D341Med (cell line): ENCODE data around the gene WTAP.
"Not testable (repeated sequence)": the region's sequence is repeated elsewhere in the genome, so short reads cannot be mapped to it uniquely, and the experiment has no call there.

Experiments used
- DNase-seq: peaks from one replicate; pipeline ENCODE4 v3.0.0; 2012; ENCODE audit warnings: low spot score

The WTAP gene

DNA sequence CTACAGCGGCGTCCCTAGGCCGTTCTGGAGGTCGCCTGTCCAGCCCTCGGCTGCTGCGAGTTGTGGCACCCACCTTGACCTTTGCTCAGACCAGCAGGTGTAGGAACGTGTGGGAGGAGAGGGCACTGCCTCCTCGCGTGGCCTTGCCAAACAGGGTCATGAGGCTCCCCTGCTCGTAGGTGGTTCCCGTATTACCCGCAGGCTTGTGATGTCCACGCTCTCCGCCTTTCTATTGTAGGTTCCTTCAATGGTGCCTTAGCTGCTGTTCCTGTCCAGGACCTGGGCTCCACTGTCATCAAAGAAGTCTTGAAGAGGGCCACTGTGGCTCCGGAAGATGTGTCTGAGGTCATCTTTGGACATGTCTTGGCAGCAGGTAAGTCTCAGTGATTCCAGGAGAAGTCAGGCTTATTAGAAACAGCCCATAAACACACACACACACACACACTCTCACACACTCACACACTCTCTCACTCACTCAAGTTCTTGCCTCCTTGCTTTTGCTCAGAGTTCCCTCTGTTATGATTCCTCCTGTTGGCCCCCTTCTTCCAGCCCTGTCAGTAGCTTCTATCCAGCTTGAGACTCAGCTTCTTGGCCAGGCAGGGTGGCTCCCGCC, 35.5 kb downstream of the WTAP start:
- no peak for DNase-seq

DNA sequence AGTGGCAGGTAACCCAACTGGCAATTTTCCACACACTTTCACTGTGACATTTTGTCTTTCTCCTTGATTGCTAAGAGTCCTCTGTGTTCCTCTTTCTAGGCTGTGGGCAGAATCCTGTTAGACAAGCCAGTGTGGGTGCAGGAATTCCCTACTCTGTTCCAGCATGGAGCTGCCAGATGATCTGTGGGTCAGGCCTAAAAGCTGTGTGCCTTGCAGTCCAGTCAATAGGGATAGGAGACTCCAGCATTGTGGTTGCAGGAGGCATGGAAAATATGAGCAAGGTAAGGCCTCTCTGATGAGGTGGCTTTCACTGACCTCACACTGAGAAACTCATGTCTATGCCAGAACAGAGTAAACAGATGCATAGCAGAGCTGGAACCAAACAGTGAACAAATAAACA, 39.6 kb downstream of the WTAP start:
- DNase-seq, result no peak

DNA sequence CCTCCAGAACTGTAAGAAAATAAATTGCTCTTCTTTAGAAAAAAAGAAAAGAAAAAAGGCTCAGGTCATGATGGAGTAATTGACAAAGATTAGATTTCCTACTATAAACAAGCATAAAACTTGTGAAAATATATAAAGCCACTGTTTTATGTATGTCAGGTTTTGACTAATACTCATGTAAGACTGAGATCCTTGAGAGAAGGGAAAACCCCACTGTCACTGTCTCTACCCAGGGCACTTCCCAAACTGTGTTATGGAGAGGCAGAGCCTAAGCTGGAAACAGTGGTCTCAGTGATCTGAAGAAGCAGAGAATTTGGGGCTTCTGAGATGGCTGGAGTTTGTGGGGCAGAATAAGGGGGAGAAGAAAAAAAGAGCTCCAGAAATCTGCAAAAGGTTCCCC, 42.2 kb downstream of the WTAP start:
- DNase-seq, result no peak

DNA sequence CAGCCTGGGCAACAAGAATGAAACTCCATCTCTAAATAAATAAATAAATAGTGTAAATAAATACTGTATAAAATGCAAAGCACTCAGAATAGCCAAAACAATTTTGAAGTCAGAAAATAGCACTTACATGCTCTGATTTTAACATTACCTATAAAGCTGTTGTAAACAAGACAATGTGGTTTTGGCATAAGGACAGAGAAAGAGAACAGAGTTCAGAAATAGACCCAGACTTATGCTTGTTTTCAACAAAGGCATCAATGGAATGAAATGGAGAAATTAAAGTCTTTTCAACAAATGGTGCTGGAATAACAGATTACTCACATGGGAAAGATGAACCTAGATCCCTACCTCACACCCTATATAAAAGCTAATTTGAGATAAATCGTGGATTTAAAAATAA, 44.9 kb downstream of the WTAP start:
- no peak for DNase-seq

DNA sequence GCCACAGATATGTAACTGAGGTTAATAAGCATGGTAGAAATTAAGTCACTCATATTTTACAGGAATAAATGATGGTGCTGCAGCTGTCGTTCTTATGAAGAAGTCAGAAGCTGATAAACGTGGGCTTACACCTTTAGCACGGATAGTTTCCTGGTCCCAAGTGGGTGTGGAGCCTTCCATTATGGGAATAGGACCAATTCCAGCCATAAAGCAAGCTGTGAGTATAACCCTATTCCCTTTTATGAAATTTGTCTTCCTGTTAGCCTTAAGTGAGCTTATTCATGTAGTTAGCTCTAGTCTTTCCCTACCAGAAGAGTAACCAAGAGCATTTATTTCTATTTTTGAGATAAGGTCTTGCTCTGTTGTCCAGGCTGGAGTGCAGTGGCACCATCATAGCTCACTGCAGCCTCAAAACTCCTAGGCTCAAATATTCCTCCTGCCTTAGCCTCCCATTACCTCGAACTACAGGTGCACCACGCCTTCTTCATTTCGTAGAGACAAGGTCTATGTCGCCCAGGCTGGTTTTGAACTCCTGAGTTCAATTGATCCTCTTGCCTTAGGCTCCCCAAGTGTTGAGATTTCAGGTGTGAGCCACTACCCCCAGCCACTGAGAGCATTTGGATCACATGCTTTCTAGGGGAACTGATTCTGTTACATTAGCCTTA, 50.1 kb downstream of the WTAP start:
- DNase-seq, result no peak

DNA sequence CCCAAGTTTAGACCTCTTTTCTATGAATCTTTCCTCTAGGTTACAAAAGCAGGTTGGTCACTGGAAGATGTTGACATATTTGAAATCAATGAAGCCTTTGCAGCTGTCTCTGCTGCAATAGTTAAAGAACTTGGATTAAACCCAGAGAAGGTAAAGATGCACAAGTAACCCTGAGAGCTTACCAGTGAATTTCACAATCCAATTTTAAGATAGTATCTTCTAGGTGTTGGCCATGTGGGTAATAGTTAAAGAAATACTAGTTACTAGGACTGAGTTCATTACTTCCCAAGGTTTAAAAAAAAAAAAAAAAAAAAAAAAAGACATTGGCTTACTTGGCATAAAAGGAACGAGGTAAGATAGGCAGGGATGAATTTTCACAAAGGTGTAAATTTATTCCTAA, 50.8 kb downstream of the WTAP start:
- DNase-seq, result no peak

DNA sequence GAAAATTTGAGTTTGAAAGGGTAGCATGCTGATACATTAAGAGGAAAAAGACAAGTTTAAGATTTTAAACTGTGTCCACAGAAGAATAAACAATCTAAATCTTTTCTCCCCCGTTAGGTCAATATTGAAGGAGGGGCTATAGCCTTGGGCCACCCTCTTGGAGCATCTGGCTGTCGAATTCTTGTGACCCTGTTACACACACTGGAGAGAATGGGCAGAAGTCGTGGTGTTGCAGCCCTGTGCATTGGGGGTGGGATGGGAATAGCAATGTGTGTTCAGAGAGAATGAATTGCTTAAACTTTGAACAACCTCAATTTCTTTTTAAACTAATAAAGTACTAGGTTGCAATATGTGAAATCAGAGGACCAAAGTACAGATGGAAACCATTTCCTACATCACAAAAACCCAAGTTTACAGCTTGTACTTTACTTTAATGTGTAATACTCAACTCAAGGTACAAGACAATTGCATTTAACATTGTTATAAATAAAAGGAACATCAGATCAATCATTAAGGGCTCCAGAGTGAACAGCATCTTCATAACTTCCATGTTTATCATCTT, 51.3 kb downstream of the WTAP start:
- no peak for DNase-seq

DNA sequence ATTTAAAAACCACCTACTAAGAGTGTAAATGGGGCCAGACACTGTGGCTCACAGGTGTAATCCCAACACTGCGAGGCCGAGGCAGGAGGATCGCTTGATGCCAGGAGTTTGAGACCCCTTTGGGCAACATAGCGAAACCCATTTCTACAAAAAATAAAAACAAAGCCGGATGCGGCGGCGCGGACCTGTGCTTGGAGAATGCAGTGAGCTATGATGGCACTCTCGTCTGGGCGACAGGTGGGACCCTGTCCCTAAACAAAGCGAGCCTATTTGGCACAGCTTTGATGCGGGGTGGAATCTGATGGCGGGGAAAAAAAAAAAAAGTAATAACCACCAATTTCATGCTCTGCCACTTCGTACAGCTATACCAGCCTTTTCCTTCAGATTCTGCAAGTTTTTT, 61.0 kb downstream of the WTAP start:
- no peak for DNase-seq

DNA sequence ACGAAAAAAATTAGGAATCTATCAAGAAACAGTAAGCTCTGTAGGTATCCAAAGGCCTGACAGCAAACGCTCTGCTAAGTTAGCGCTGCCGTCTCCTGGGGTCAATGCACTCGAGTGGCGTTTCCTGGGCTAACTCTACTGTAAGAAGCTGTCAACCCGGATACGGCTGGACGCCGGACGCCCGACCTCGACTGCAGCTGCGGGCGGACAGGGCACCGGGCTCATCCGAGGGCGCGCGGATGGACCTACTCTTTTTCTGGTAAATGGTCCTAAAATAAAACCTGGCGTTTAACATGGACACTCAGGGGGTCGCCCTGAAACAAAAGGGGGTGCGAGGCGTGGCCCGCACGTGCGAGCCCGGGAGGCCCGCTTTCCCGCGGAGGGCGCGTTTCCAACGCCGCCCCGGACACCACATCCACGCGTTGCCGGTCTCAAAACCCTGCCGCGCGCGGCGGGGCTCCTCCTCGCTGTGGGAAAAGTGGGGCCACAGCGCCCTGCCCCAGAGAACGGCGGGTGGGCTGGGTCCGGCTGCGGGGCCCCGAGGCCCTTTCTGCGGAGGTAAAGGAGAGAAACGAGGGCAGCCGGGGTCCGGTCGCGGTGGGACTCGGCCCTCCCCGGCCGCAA, 61.6 kb downstream of the WTAP start:
- peak; percentile 37 for DNase-seq

DNA sequence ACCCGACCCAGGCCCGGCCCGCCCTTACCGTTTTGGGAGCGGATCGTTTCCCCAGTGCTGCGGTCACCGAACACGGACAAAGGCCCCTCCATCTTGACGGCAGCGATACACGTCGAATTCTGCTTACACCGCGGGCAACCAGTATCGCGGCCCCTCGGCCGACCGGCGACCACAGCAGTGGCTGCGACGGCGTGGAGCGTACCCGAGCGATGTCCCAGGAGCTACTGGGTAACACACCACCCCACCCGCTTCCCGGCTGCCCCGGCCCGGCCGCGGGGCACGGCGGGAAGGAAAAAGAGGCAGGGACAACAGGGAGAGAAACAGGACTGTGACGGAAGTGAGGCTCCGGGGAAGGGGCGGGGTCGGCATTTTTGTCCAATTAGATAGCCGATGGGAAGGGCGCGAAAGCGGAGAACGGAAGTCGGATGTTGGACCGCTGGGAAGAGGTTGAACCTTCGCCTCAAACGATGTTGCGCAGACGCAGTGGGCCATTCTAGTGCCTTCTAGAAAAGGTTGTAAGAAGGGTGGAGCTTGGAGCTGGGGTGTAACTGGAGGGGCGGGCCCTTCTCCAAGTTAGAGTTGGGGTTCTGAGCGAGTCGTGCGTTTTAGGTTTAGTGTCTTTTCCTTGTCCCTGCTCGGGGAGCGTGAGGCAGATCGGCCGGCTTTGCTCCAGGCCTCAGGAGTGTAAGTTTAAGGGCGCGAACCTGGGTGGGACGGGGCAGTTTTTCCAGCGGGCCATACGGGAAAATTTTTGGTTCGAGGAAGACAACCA, 62.3 kb downstream of the WTAP start, which contains the start of gene TCP1:
Gene TCP1, minus strand, starts transcription at position 226 of the 772 bp plus-strand sequence. Its CDS starts 134 bp downstream, at position 92.
- DNase-seq, result peak; percentile 94

DNA sequence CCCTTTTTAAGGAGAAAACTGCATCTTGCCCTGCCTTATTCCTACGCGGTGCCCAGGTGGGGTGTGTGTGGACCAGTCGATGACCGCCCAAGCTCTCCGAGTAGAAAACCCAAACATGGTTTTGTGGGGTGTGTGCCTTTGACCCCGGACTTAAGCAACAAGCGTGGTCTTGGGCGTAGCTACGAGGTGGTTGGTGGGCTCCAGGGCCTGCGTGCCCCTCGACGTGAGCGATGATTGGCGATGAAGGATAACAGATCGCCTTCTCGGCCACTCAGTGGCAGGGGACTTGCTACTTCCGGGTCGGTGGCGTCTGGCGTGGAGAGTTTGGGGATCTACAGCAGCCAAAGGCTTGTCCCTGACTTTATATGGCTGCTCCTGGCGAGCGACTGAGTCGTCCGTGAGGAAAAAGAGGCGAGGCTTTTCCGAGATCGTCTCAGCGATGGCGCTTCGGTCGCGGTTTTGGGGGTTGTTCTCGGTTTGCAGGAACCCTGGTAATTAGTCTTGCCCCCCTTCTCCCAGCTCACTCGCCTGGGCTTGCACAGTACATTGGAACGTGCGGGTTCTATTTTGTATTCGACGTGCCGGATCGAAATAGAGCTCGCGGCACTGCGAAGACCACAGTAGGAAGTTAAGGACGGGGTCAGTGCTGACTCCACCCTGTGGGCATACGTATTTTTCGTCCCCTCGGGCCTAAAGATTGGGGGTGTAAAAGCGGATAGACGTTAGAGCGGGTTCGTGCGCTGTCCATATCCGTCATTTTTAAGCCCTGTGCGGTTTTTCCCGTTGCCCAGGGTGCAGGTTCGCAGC, 63.0 kb downstream of the WTAP start, which contains the start of gene MRPL18:
Gene MRPL18, plus strand, starts transcription at position 319 of the 807 bp plus-strand sequence. Its CDS starts 121 bp downstream, at position 440.
- DNase-seq, result peak; percentile 94

DNA sequence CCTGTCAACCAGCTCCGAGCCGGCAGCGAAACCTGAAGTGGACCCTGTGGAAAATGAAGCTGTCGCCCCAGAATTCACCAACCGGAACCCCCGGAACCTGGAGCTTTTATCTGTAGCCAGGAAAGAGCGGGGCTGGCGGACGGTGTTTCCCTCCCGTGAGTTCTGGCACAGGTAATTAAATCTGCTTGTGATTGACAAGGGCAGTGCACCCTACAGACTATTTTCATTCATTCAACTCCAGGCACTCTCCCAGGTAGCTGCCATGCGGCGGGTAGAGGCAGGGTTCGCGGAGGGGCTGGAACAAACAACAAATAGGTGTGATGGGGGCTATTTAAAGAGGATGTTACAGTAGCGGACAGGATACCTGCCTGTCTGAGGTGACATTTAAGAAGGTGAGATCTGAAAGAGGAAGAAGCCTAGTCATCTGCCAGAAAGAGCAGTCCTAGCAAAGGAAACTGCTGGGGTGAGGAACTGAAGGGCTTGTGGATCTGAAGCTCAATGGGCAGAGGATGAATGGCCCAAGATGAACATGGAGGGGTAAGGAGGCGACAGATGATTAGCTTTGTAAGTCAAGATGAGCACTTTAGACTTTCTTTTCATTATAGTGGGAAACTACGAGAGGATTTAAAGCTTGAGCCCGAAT, 63.8 kb downstream of the WTAP start:
- DNase-seq, result no peak

DNA sequence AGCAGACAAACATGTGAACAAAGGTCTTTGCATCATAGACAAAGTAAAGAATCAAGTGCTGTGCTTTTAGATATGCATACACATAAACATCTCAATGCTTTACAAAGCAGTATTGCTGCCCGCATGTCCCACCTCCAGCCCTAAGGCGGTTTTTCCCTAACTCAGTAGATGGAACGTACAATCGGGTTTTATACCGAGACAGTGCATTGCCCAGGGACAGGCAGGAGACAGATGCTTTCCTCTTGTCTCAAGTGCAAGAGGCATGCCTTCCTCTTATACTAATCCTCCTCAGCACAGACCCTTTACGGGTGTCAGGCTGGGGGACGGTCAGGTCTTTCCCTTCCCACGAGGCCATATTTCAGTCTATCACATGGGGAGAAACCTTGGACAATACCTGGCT, 67.7 kb downstream of the WTAP start:
- DNase-seq, result not testable (repeated sequence)

DNA sequence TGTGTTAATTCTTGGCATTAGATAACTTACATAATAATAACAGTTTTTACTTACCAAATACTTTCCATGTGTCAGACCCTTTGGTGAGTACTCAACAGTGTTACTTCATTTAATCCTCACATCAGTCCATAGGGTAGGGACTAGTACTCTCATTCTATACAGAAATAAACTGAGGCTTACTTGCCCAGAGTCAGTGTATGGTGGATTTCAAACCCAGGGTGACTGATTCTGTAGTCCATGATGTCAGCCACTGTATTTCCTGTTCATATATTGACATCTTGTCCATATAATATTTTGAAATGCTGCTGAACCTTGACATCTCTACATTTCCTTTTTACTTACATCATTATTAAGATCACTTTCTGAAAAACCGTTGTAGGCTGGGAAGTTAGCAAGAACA, 70.2 kb downstream of the WTAP start:
- DNase-seq, result no peak

DNA sequence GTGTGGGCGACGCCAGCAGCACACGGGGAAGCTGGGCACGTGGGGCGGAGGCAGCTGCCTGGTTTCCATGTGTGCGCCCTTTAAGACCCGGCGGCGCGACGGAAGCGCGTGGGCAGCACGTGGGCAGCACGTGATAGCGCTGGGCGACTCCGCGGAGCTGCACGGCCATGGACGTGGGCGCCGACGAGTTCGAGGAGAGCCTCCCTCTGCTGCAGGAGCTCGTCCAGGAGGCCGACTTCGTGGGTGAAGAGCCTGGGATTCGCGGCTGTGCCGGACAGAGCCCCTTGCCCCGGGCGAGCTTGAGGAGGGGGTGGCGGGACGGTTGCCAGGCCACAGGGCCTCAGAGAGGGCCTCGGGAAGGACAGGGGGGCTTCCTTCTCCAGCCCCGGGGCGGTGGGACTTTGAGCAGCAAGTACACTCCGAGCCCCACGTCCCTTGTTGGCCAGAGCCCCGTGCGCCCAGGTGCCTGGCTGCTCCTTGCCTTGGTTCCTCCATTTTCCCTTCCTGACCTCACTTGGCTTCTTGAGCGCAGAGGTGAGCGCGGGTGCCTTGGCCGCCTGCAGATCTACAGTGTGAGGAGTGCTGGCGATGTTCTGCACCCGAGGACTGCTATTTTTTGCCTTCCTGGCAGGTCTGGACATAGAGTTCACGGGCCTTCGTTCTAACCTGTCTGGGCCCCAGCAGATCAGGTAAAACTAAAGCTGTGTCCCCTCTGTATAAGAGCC, 73.0 kb downstream of the WTAP start, which contains the start of gene PNLDC1:
Gene PNLDC1, plus strand, starts transcription at position 136 of the 725 bp plus-strand sequence. Its CDS starts 32 bp downstream, at position 168.
- no peak for DNase-seq

DNA sequence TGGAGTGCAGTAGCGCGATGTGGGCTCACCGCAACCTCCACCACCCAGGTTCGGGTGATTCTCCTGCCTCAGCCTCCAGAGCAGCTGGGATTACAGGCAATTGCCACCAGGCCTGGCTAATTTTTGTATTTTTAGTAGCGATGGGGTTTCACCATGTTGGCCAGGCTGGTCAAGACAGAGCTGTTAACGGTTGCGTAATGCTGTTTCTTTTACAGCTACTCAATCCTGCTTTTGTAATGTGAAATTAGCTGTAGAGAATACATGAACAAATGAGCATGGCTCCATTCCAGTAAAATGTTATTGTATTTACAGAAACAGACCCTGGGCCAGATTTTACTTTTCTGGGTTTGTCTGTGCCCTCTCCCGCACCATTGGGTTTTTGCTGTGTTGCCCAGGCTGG, 74.6 kb downstream of the WTAP start:
- no peak for DNase-seq

DNA sequence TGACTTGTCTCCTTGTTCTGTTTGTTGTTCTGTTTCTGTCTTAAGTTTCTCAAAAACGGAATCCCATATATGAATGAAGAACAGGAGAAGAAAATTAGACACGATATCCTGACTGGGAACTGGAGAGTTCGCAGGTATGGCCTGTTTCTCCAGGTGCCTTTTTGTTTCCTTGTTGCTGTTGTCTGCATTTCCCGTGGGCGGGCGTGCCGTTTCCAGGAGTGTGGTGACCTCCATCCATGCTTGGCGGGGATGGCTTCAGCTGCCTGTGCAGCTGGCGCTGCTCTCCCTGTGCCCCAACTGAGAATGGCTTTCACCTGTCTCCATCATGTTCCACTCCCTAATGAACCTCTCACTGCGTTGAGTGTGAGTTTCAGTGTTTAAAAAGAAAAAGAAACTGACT, 77.2 kb downstream of the WTAP start:
- no peak for DNase-seq

DNA sequence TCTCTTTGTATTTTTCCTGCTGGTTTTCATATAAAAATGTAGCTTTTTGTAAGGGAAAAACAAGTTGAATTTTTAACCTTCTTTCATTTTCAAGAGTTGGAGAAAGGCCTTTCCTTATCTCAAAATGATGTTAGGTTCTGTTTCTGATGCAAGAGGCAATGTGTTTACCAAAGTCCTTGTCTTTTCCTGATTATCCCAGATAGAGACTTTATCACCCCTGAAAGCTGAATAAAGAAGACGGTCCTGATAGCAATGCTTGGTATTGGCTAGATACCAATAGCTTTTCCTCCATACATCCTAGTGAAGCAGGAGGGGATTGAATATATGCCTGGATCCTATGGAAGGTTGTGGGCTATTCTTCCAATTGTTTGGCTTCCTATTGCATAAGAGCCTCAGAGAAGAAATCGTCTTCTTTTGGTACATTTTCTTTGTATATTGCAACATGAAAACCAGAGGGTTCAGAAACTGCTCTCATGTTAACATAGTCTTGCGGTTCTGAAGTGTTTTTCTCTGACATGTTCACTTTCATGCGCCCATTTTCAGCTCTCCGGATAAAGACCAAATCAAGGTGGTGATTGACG, 78.2 kb downstream of the WTAP start:
- no peak for DNase-seq
